Activated T-helper 1 cell treated with anti-CD3 and anti-CD28 coated beads, Interleukin-12 subunit alpha, Interleukin-12 subunit beta, Interleukin-2, Interleukin-4 antibody, amounts not matched to agents 30 ng/mL and 10 ng/mL and 1 ng/mL, durations not matched to agents 14 hours and 24 hours and 36 hours (primary cell): ENCODE results near the gene SMIM5. TPM values are rescaled to one million over a fixed set of nuclear protein-coding genes. Genes with fewer than 3 reads are reported as not detected.
"Not testable (repeated sequence)": the region's sequence is repeated elsewhere in the genome, so short reads cannot be mapped to it uniquely, and the experiment has no call there.

Source experiments
- DNase-seq: peaks from one replicate; pipeline ENCODE4 v3.0.0; 2021; ENCODE audit warnings: low spot score
- H3K27ac Mint-ChIP-seq: one replicate; pipeline ENCODE4 v1.8.0; 2021; ENCODE audit warnings: mild to moderate bottlenecking, mixed read lengths
- H3K27me3 Mint-ChIP-seq: one replicate; pipeline ENCODE4 v1.8.0; 2022; ENCODE audit warnings: mild to moderate bottlenecking, moderate library complexity, mixed read lengths; ENCODE audit not compliant: insufficient read depth
- H3K36me3 Mint-ChIP-seq: one replicate; pipeline ENCODE4 v1.8.0; 2021; ENCODE audit warnings: low read depth, mixed read lengths
- H3K4me1 Mint-ChIP-seq: one replicate; pipeline ENCODE4 v1.8.0; 2021; ENCODE audit warnings: low read depth, mixed read lengths
- H3K4me3 Mint-ChIP-seq: one replicate; pipeline ENCODE4 v1.8.0; 2021; ENCODE audit warnings: mild to moderate bottlenecking, moderate library complexity, mixed read lengths
- H3K9me3 Mint-ChIP-seq: one replicate; pipeline ENCODE4 v1.8.0; 2021; ENCODE audit warnings: mixed read lengths
- intact Hi-C: fragments of 100-400 bp; cut with micrococcal nuclease; formaldehyde crosslinking; loops from one replicate; pipeline ENCODE4 v1.15.1; 2024
- total RNA-seq: library from RNA; stranded (reverse); gene quantifications from 2 replicates; pipeline ENCODE4 v1.2.3, GENCODE V29; 2022

Gene SMIM5
- total RNA-seq = 0.05 TPM in 1 of 2 replicates, not detected in the other

GRCh38 chr17:75632863-75633485, at the start of gene SMIM5:
Gene SMIM5 (plus strand): TSS chr17:75633434. CDS start chr17:75640202, 6,768 bp downstream.
- DNase-seq = peak; percentile 77
- Mint-ChIP-seq H3K4me3 (no peak within 1 kb of the TSS), H3K27ac (no peak within 1 kb of the TSS), H3K36me3 (no peaks in the 10 kb centered on the region), H3K4me1 (no peaks in the 10 kb centered on the region), H3K9me3 (no peaks in the 10 kb centered on the region), H3K27me3 (no peaks in the 10 kb centered on the region)
- intact Hi-C loops = loop anchor here (1.0 kb wide), 3 partner anchors 42 to 207 kb away; no protein-coding TSS in a partner anchor

GRCh38 chr17:75584849-75585175, 48.4 kb upstream of the SMIM5 start:
- DNase-seq = no peak
- Mint-ChIP-seq H3K9me3 (peaks cover 4% of the 10 kb centered on the region), H3K27me3 (peaks cover 37% of the 10 kb centered on the region), H3K27ac (no peak overlapping the region), H3K36me3 (no peaks in the 10 kb centered on the region), H3K4me1 (peaks cover 8% of the 10 kb centered on the region), H3K4me3 (no peak overlapping the region)
- intact Hi-C loops = loop anchor here (10.0 kb wide), 1 partner anchor 310 kb away; the partner anchor contains the start of gene MIF4GD

- Mint-ChIP-seq H3K9me3 (no peaks in the 10 kb centered on the region), H3K36me3 (no peaks in the 10 kb centered on the region), H3K27ac (no peak within 1 kb of the TSS), H3K27me3 (peaks cover 20% of the 10 kb centered on the region), H3K4me3 (peak within 1 kb of the TSS; percentile 53), H3K4me1 (no peaks in the 10 kb centered on the region)
- DNase-seq = peak; percentile 39
- intact Hi-C loops = loop anchor here (2.0 to 10.0 kb wide), 2 partner anchors 131 to 313 kb away; partner anchors contain the start of genes MIF4GD and TMEM94
These were observed 45.3 kb upstream of the SMIM5 start, which contains the start of gene MYO15B for GRCh38 chr17:75587675-75588595. Gene MYO15B (plus strand): TSS chr17:75587800. CDS start chr17:75588058, 258 bp downstream.

GRCh38 chr17:75588596-75589011, 44.6 kb upstream of the SMIM5 start:
- no peak for DNase-seq
- Mint-ChIP-seq H3K9me3 (no peaks in the 10 kb centered on the region), H3K27me3 (peaks cover 20% of the 10 kb centered on the region), H3K36me3 (no peaks in the 10 kb centered on the region), H3K4me3 (peak overlapping the region; percentile 39), H3K4me1 (no peaks in the 10 kb centered on the region), H3K27ac (no peak overlapping the region)
- intact Hi-C loops = loop anchor here (1.0 to 10.0 kb wide), 9 partner anchors 7 to 391 kb away; partner anchors contain the start of genes ACOX1, LLGL2, MIF4GD and RECQL5

GRCh38 chr17:75589012-75589918, 44.0 kb upstream of the SMIM5 start:
- no peaks in the 10 kb centered on the region for H3K9me3 Mint-ChIP-seq
- intact Hi-C loops = loop anchor here (1.0 to 10.0 kb wide), 9 partner anchors 8 to 390 kb away; partner anchors contain the start of genes ACOX1, LLGL2, MIF4GD and RECQL5
- peak overlapping the region; percentile 78 for H3K4me3 Mint-ChIP-seq
- DNase-seq = peak; percentile 88
- peaks cover 17% of the 10 kb centered on the region for H3K27me3 Mint-ChIP-seq
- peak overlapping the region; percentile 77 for H3K27ac Mint-ChIP-seq
- no peaks in the 10 kb centered on the region for H3K4me1 Mint-ChIP-seq
- H3K36me3 Mint-ChIP-seq = no peaks in the 10 kb centered on the region

- intact Hi-C loops = loop anchor here (1.0 to 10.0 kb wide), 9 partner anchors 9 to 389 kb away; partner anchors contain the start of genes ACOX1, LLGL2, MIF4GD and RECQL5
- DNase-seq = no peak
These were observed 43.3 kb upstream of the SMIM5 start for GRCh38 chr17:75589919-75590303.

GRCh38 chr17:75590314-75590761, 42.9 kb upstream of the SMIM5 start:
- Mint-ChIP-seq H3K27ac (no peak overlapping the region), H3K4me1 (no peaks in the 10 kb centered on the region), H3K9me3 (no peaks in the 10 kb centered on the region), H3K27me3 (peaks cover 17% of the 10 kb centered on the region), H3K4me3 (peak overlapping the region; percentile 26), H3K36me3 (no peaks in the 10 kb centered on the region)
- no peak for DNase-seq
- intact Hi-C loops = no loop called here

More at GRCh38 chr17:75589919-75590303, 43.3 kb upstream of the SMIM5 start:
- no peaks in the 10 kb centered on the region for H3K36me3 Mint-ChIP-seq
- H3K9me3 Mint-ChIP-seq = no peaks in the 10 kb centered on the region
- H3K27ac Mint-ChIP-seq = no peak overlapping the region
- no peak overlapping the region for H3K4me3 Mint-ChIP-seq
- H3K4me1 Mint-ChIP-seq = no peaks in the 10 kb centered on the region
- H3K27me3 Mint-ChIP-seq = peaks cover 17% of the 10 kb centered on the region

- no peak overlapping the region for H3K27ac Mint-ChIP-seq
- peak overlapping the region; percentile 50 for H3K4me3 Mint-ChIP-seq
- H3K4me1 Mint-ChIP-seq = no peaks in the 10 kb centered on the region
- no peaks in the 10 kb centered on the region for H3K9me3 Mint-ChIP-seq
- H3K36me3 Mint-ChIP-seq = no peaks in the 10 kb centered on the region
- no peak for DNase-seq
- intact Hi-C loops = no loop called here
- H3K27me3 Mint-ChIP-seq = peaks cover 16% of the 10 kb centered on the region
These were observed 42.1 kb upstream of the SMIM5 start for GRCh38 chr17:75590849-75591721.

GRCh38 chr17:75591722-75592302, 41.4 kb upstream of the SMIM5 start:
- Mint-ChIP-seq H3K27ac (no peak overlapping the region), H3K4me1 (no peaks in the 10 kb centered on the region)

GRCh38 chr17:75592348-75593020, 40.8 kb upstream of the SMIM5 start:
- Mint-ChIP-seq H3K4me1 (no peaks in the 10 kb centered on the region), H3K9me3 (no peaks in the 10 kb centered on the region), H3K4me3 (no peak overlapping the region), H3K27ac (no peak overlapping the region), H3K36me3 (no peaks in the 10 kb centered on the region), H3K27me3 (peaks cover 4% of the 10 kb centered on the region)
- intact Hi-C loops = no loop called here
- DNase-seq = no peak

More at GRCh38 chr17:75591722-75592302, 41.4 kb upstream of the SMIM5 start:
- no peak overlapping the region for H3K4me3 Mint-ChIP-seq
- peaks cover 9% of the 10 kb centered on the region for H3K27me3 Mint-ChIP-seq
- no peaks in the 10 kb centered on the region for H3K36me3 Mint-ChIP-seq
- DNase-seq = no peak
- intact Hi-C loops = no loop called here
- no peaks in the 10 kb centered on the region for H3K9me3 Mint-ChIP-seq

- H3K36me3 Mint-ChIP-seq = not testable (repeated sequence)
These were observed 39.8 kb upstream of the SMIM5 start for GRCh38 chr17:75593430-75593829.

More at GRCh38 chr17:75593430-75593829, 39.8 kb upstream of the SMIM5 start:
- H3K27ac Mint-ChIP-seq, H3K9me3 Mint-ChIP-seq, H3K4me1 Mint-ChIP-seq, H3K27me3 Mint-ChIP-seq, H3K4me3 Mint-ChIP-seq, DNase-seq, intact Hi-C loops: not testable (repeated sequence)
